ENCODE measurements around the gene ZNF433. TPM values are rescaled to one million over a fixed set of nuclear protein-coding genes. Genes with fewer than 3 reads are reported as not detected.

ZNF433 gene
- total RNA-seq, 1 donor from 2014 or later = 8.9 TPM

GRCh38 chr19:11971041-11971440, 64.4 kb downstream of the ZNF433 start:
- peaks cover 16% of the 10 kb centered on the region for H3K9me3 Mint-ChIP-seq

GRCh38 chr19:11970174-11970573, 65.3 kb downstream of the ZNF433 start:
- peaks cover 13% of the 10 kb centered on the region for H3K9me3 Mint-ChIP-seq

More at GRCh38 chr19:11971041-11971440, 64.4 kb downstream of the ZNF433 start:
- no peak for TF ChIP-seq CTCF (conservative IDR thresholded peaks at IDR 0.05)
- H3K36me3 Mint-ChIP-seq = peaks cover 38% of the 10 kb centered on the region
- no peak overlapping the region for H3K4me3 Mint-ChIP-seq
- no peak for DNase-seq (ENCODE audit: extremely low spot score, unreplicated experiment)
- no peak overlapping the region for H3K27ac Mint-ChIP-seq
- H3K27me3 Mint-ChIP-seq = no peaks in the 10 kb centered on the region
- peaks cover 1% of the 10 kb centered on the region for H3K4me1 Mint-ChIP-seq (ENCODE audit: unreplicated experiment)

GRCh38 chr19:11964858-11965645, 70.4 kb downstream of the ZNF433 start, which contains the start of gene ZNF763:
TSS of gene ZNF763 (plus strand) at chr19:11965040. CDS start at chr19:11965209, 169 bp downstream.
- H3K9me3 Mint-ChIP-seq = no peaks in the 10 kb centered on the region
- H3K27ac Mint-ChIP-seq = peak within 1 kb of the TSS; percentile 93
- TF ChIP-seq CTCF (conservative IDR thresholded peaks at IDR 0.05) = no peak
- H3K4me3 Mint-ChIP-seq = peak within 1 kb of the TSS; percentile 95
- H3K4me1 Mint-ChIP-seq (ENCODE audit: unreplicated experiment) = peaks cover 21% of the 10 kb centered on the region
- DNase-seq (ENCODE audit: extremely low spot score, unreplicated experiment) = peak; percentile 87
- H3K27me3 Mint-ChIP-seq = no peaks in the 10 kb centered on the region
- peaks cover 21% of the 10 kb centered on the region for H3K36me3 Mint-ChIP-seq

More at GRCh38 chr19:11970174-11970573, 65.3 kb downstream of the ZNF433 start:
- no peak for TF ChIP-seq CTCF (conservative IDR thresholded peaks at IDR 0.05)
- Mint-ChIP-seq H3K4me1 (ENCODE audit: unreplicated experiment) (peaks cover 8% of the 10 kb centered on the region), H3K36me3 (peaks cover 32% of the 10 kb centered on the region), H3K27me3 (no peaks in the 10 kb centered on the region), H3K27ac (no peak overlapping the region), H3K4me3 (no peak overlapping the region)
- no peak for DNase-seq (ENCODE audit: extremely low spot score, unreplicated experiment)

Other genes with a start within 250 kb of the ZNF433 start
- gene ZNF491, start 237.2 kb downstream of the ZNF433 start, total RNA-seq (ENCODE audit: low replicate concordance) = 3.7 and 8.8 TPM in 2 replicates
- 20.7 and 25.5 TPM in 2 replicates for gene ZNF440, start 221.4 kb downstream of the ZNF433 start, total RNA-seq (ENCODE audit: low replicate concordance)
- 2.1 and 2.5 TPM in 2 replicates for gene ZNF439, start 187.0 kb downstream of the ZNF433 start, total RNA-seq (ENCODE audit: low replicate concordance)
- 18.6 and 20.1 TPM in 2 replicates for gene ZNF69, start 147.9 kb downstream of the ZNF433 start, total RNA-seq (ENCODE audit: low replicate concordance)
- gene ZNF700, start 110.6 kb downstream of the ZNF433 start, total RNA-seq (ENCODE audit: low replicate concordance) = 14.1 and 16.1 TPM in 2 replicates
- gene ZNF763, start 70.6 kb downstream of the ZNF433 start, total RNA-seq (ENCODE audit: low replicate concordance) = 4.8 and 5.0 TPM in 2 replicates
- gene ZNF878, start 17.3 kb upstream of the ZNF433 start, total RNA-seq (ENCODE audit: low replicate concordance) = 1.4 and 1.8 TPM in 2 replicates
- gene ZNF844, start 29.1 kb upstream of the ZNF433 start, total RNA-seq (ENCODE audit: low replicate concordance) = 11.2 and 20.7 TPM in 2 replicates
- 9.0 and 9.9 TPM in 2 replicates for gene ZNF20, start 104.7 kb upstream of the ZNF433 start, total RNA-seq (ENCODE audit: low replicate concordance)
- gene ZNF625, start 121.1 kb upstream of the ZNF433 start, total RNA-seq (ENCODE audit: low replicate concordance) = 14.8 and 23.3 TPM in 2 replicates
- 14.1 and 21.0 TPM in 2 replicates for gene ZNF136, start 127.4 kb upstream of the ZNF433 start, total RNA-seq (ENCODE audit: low replicate concordance)

Measured in type B pancreatic cell (in vitro differentiated cells).